Type B pancreatic cell (in vitro differentiated cells): ENCODE results near the gene NIPBL. TPM values are rescaled to one million over a fixed set of nuclear protein-coding genes. Genes with fewer than 3 reads are reported as not detected.

Source experiments
- DNase-seq: peaks from one replicate; pipeline ENCODE4 v3.0.0; 2021; ENCODE audit warnings: mixed read lengths; ENCODE audit not compliant: unreplicated experiment; ENCODE audit errors: extremely low spot score
- H3K27ac Mint-ChIP-seq: 2 replicates; pipeline ENCODE4 v1.8.0; 2021; ENCODE audit warnings: mild to moderate bottlenecking, mixed read lengths
- H3K27me3 Mint-ChIP-seq: 2 replicates; pipeline ENCODE4 v1.8.0; 2021; ENCODE audit warnings: mixed read lengths
- H3K36me3 Mint-ChIP-seq: 2 replicates; pipeline ENCODE4 v1.8.0; 2021; ENCODE audit warnings: mixed read lengths
- H3K4me1 Mint-ChIP-seq: one replicate; pipeline ENCODE4 v1.8.0; 2021; ENCODE audit warnings: mixed read lengths; ENCODE audit not compliant: unreplicated experiment
- H3K4me3 Mint-ChIP-seq: 2 replicates; pipeline ENCODE4 v1.8.0; 2021; ENCODE audit warnings: mild to moderate bottlenecking, mixed read lengths
- H3K9me3 Mint-ChIP-seq: 2 replicates; pipeline ENCODE4 v1.8.0; 2021; ENCODE audit warnings: mixed read lengths
- long read RNA-seq: library from polyadenylated mRNA; unstranded; transcript quantifications from one replicate; pipeline ENCODE4 v2.0.0, GENCODE V29; 2020
- total RNA-seq: library from RNA; stranded (reverse); gene quantifications from 2 replicates; pipeline ENCODE4 v1.2.1, GENCODE V29; 2021; ENCODE audit warnings: low replicate concordance
- TF ChIP-seq, protein P1 (sequence below): fragments of 200-600 bp; sonication (generic); conservative IDR thresholded peaks from 2 replicates; pipeline ENCODE4 v1.5.0; 2021; ENCODE audit warnings: antibody characterized with exemption, mild to moderate bottlenecking

NIPBL gene, protein sequence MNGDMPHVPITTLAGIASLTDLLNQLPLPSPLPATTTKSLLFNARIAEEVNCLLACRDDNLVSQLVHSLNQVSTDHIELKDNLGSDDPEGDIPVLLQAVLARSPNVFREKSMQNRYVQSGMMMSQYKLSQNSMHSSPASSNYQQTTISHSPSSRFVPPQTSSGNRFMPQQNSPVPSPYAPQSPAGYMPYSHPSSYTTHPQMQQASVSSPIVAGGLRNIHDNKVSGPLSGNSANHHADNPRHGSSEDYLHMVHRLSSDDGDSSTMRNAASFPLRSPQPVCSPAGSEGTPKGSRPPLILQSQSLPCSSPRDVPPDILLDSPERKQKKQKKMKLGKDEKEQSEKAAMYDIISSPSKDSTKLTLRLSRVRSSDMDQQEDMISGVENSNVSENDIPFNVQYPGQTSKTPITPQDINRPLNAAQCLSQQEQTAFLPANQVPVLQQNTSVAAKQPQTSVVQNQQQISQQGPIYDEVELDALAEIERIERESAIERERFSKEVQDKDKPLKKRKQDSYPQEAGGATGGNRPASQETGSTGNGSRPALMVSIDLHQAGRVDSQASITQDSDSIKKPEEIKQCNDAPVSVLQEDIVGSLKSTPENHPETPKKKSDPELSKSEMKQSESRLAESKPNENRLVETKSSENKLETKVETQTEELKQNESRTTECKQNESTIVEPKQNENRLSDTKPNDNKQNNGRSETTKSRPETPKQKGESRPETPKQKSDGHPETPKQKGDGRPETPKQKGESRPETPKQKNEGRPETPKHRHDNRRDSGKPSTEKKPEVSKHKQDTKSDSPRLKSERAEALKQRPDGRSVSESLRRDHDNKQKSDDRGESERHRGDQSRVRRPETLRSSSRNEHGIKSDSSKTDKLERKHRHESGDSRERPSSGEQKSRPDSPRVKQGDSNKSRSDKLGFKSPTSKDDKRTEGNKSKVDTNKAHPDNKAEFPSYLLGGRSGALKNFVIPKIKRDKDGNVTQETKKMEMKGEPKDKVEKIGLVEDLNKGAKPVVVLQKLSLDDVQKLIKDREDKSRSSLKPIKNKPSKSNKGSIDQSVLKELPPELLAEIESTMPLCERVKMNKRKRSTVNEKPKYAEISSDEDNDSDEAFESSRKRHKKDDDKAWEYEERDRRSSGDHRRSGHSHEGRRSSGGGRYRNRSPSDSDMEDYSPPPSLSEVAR (N-terminal part only)
- total RNA-seq: 52.8 and 65.7 TPM in 2 replicates
- long read RNA-seq, partial matches to known transcripts: 27 of 31 reads
- long read RNA-seq, other reads (novel, unspliced or antisense): 3 of 31 reads

DNA sequence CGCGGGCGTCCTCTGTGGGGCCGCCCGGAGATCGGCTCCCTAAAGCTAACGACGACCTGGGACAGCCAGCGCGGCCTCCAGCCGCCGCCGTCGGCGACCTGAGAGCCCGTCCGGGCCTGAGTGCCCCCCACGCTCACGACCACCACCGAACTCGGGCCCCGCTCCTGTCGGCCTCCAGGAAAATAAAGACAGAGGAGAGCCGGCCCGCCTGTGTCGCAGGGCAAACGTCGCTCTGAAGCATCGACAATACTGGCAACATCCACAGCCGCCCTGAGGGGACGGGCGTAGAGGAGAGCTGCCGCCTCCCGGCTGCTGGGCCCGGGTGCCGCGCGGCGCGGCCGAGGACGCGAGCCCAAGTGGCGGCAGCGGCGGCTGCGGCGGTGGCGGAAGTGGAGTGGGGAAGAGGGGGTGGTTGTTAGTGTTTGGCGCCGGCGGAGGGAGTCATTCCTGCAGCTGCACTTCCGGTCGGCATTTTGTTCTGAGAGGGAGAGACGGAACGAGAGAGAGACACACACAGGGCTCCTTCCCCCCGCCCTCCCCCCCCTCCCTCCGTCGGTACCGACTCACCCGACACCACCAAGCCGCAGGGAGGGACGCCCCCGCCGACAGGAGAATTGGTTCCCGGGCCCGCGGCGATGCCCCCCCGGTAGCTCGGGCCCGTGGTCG, at the start of gene NIPBL:
Gene NIPBL, plus strand, starts transcription at position 471 of the 666 bp plus-strand sequence. CDS start 76,928 bp downstream, outside the sequence.
- TF ChIP-seq, protein P1, sequence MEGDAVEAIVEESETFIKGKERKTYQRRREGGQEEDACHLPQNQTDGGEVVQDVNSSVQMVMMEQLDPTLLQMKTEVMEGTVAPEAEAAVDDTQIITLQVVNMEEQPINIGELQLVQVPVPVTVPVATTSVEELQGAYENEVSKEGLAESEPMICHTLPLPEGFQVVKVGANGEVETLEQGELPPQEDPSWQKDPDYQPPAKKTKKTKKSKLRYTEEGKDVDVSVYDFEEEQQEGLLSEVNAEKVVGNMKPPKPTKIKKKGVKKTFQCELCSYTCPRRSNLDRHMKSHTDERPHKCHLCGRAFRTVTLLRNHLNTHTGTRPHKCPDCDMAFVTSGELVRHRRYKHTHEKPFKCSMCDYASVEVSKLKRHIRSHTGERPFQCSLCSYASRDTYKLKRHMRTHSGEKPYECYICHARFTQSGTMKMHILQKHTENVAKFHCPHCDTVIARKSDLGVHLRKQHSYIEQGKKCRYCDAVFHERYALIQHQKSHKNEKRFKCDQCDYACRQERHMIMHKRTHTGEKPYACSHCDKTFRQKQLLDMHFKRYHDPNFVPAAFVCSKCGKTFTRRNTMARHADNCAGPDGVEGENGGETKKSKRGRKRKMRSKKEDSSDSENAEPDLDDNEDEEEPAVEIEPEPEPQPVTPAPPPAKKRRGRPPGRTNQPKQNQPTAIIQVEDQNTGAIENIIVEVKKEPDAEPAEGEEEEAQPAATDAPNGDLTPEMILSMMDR: no peak
- Mint-ChIP-seq H3K27me3 (no peaks in the 10 kb centered on the region), H3K9me3 (no peaks in the 10 kb centered on the region), H3K27ac (peak within 1 kb of the TSS; percentile 95), H3K4me1 (peaks cover 29% of the 10 kb centered on the region), H3K36me3 (peaks cover under 1% of the 10 kb centered on the region), H3K4me3 (peak within 1 kb of the TSS; percentile 92)
- peak; percentile 89 for DNase-seq

DNA sequence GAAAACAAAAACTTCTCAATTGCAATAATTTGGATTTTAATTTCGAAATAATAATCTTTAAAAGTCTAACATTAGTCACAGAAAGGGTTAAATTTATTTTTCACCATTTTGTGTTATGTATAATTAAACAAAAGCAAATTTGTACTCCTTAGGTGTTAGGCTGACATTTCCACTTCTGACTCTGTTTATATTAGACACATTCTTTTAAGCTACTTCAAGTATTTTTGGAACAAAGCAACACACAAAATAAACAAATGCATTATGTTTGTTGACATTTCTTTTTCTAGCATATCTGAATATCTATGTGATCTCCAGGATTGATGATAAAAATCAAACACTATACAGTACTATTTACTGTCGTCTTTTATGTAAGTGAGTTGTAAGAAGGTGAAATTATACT, 44.3 kb upstream of the NIPBL start:
- TF ChIP-seq, protein P1: no peak
- no peak overlapping the region for H3K27ac Mint-ChIP-seq
- no peak overlapping the region for H3K4me3 Mint-ChIP-seq
- H3K4me1 Mint-ChIP-seq: no peaks in the 10 kb centered on the region
- no peak for DNase-seq
- no peaks in the 10 kb centered on the region for H3K9me3 Mint-ChIP-seq
- H3K27me3 Mint-ChIP-seq: peaks cover 12% of the 10 kb centered on the region
- H3K36me3 Mint-ChIP-seq: no peaks in the 10 kb centered on the region

DNA sequence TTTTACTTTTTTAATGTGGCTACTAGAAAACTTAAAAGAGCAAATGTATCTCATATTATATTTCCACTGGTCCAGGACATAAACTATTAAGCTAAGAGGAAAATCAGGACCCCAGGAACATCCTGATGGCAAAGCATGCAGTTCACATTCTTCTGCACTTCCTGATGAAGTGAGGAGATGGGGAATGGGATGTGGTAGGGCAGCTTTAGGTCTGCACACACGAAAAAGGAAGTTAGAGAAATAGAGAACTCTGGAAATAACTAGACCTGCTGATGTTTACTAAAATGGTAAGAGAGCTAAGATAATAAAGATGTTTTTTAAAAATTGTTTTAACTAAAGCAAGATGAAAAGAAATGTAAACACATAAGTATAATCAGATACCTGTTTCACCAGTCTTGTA, 39.7 kb upstream of the NIPBL start:
- Mint-ChIP-seq H3K4me1 (no peaks in the 10 kb centered on the region), H3K27me3 (no peaks in the 10 kb centered on the region), H3K36me3 (no peaks in the 10 kb centered on the region), H3K9me3 (no peaks in the 10 kb centered on the region), H3K27ac (no peak overlapping the region), H3K4me3 (no peak overlapping the region)
- DNase-seq: no peak
- TF ChIP-seq, protein P1: no peak

DNA sequence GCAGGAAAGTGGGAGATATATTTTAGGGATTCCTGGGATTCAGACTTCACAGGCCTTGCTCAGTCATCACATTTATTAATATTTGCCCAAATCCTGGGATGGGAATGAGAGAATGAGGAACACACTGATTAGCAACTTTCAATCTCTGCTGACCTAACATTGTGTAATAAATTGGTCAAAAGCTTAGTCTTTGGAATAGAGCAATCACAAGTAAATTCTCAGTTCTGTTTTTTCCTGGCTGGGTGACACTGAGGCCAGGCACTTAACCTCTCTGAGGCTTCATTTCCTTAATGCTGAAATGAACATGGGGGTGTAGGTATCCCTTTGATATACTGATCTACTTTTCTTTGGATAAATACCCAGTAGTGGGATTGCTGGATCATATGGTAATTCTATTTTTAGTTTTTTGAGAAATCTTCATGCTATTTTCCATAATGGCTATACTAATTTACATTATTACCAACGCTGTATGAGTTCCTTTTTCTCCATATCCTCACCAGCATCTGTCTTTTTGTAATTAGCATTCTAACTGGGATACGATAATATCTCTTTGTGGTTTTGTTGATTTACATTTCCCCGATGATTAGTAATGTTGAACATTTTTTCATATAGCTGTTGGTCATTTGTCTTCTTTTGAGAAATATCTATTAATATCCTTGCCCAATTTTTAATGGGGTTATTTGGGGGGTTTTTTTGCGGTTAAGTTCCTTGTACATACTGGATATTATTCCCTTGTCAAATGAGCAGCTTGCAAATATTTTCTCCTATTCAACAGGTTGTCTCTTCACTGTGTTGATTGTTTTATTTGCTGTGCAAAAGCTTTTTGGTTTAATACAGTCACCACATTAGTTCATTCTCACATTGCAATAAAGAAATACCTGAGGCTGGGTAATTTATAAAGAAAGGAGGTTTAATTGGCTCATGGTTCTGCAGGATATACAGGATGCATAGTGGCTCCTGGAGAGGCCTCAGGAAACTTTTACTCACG, 36.8 kb upstream of the NIPBL start:
- H3K27me3 Mint-ChIP-seq: no peaks in the 10 kb centered on the region
- no peaks in the 10 kb centered on the region for H3K36me3 Mint-ChIP-seq
- TF ChIP-seq, protein P1: no peak

More for the DNA sequence above, 36.8 kb upstream of the NIPBL start:
- no peak overlapping the region for H3K27ac Mint-ChIP-seq
- H3K9me3 Mint-ChIP-seq: no peaks in the 10 kb centered on the region
- no peaks in the 10 kb centered on the region for H3K4me1 Mint-ChIP-seq
- DNase-seq: no peak
- no peak overlapping the region for H3K4me3 Mint-ChIP-seq
